ENCODE results near the gene PLA1A. TPM values are rescaled to one million over a fixed set of nuclear protein-coding genes. Genes with fewer than 3 reads are reported as not detected.

Gene PLA1A
- 2.8 and 7.3 TPM in 2 replicates for total RNA-seq

GRCh38 chr3:119597548-119598288 lies at the start of gene PLA1A:
Gene PLA1A (plus strand): TSS chr3:119597885. CDS start chr3:119597914, 29 bp downstream.

GRCh38 chr3:119559441-119559963 lies 38.2 kb upstream of the PLA1A start, which contains the start of gene CD80:
Gene CD80 (minus strand): TSS chr3:119559614. CDS start chr3:119557728, 1,886 bp downstream.

GRCh38 chr3:119579366-119580066 lies 18.2 kb upstream of the PLA1A start, which contains the start of gene ADPRH:
Gene ADPRH (plus strand): TSS chr3:119579492. CDS start chr3:119582170, 2,678 bp downstream.

GRCh38 chr3:119660474-119661440 lies 63.1 kb downstream of the PLA1A start, which contains the start of gene POPDC2:
Gene POPDC2 (minus strand): TSS chr3:119660589. CDS start chr3:119660423, 166 bp downstream.

GRCh38 chr3:119676771-119677640 lies 79.3 kb downstream of the PLA1A start, which contains the start of gene COX17:
Gene COX17 (minus strand): TSS chr3:119677406. CDS start chr3:119677310, 96 bp downstream.

Other genes with a start within 250 kb of the PLA1A start
- gene TMEM39A, start 134.3 kb upstream of the PLA1A start, total RNA-seq = 27.5 and 28.1 TPM in 2 replicates
- 16.2 and 16.3 TPM in 2 replicates for gene POGLUT1, start 128.9 kb upstream of the PLA1A start, total RNA-seq
- 31.7 and 40.0 TPM in 2 replicates for gene TIMMDC1, start 99.3 kb upstream of the PLA1A start, total RNA-seq
- under 0.01 TPM in 1 of 2 replicates, not detected in the other for gene CD80, start 38.3 kb upstream of the PLA1A start, total RNA-seq
- 7.5 and 11.8 TPM in 2 replicates for gene ADPRH, start 18.4 kb upstream of the PLA1A start, total RNA-seq
- gene POPDC2, start 62.7 kb downstream of the PLA1A start, total RNA-seq = 0.17 and 0.33 TPM in 2 replicates
- 19.8 and 29.8 TPM in 2 replicates for gene COX17, start 79.5 kb downstream of the PLA1A start, total RNA-seq
- gene CFAP91, start 105.1 kb downstream of the PLA1A start, total RNA-seq = not detected in 2 replicates
- not detected in 2 replicates for gene NR1I2, start 184.2 kb downstream of the PLA1A start, total RNA-seq